IMR-90 (cell line): ENCODE data around the gene EIF2B4. TPM values are rescaled to one million over a fixed set of nuclear protein-coding genes. Genes with fewer than 3 reads are reported as not detected.

Experiments used
- ATAC-seq: fragments of 200-7000 bp; cut with Tn5 transposase; 2 replicates; pipeline ENCODE4 v1.9.1; 2020; ENCODE audit warnings: low read depth, mild to moderate bottlenecking, moderate library complexity
- BruUV-seq: library from RNA; stranded (reverse); fragments of 400-500 nt; replicated peaks from 2 replicates; lab custom pipeline; 2021; lab: Mats Ljungman, UMichigan
- CTCF ChIA-PET: fragments of 300-600 bp; formaldehyde crosslinking; extraction: SDS; loops from one replicate; lab custom pipeline; 2021; ENCODE audit warnings: antibody characterized with exemption; lab: Yijun Ruan, JAX
- POLR2A ChIA-PET: fragments of 300-600 bp; sonication (Branson Sonifier 250); formaldehyde crosslinking; loops from one replicate; lab custom pipeline; 2022; ENCODE audit warnings: antibody characterized with exemption; ENCODE audit not compliant: unreplicated experiment; lab: Charles Lee
- DNase-seq: peaks from one replicate; pipeline ENCODE4 v3.0.0; 2013
- H2AFZ ChIP-seq: replicated peaks from 2 replicates; pipeline ENCODE3; 2013; ENCODE audit warnings: low read length, mild to moderate bottlenecking; ENCODE audit not compliant: poor library complexity
- H2AK5ac ChIP-seq: 2 replicates; pipeline ENCODE4 v1.6.1; 2013; ENCODE audit warnings: low read depth, low read length, inconsistent platforms
- H2AK9ac ChIP-seq: replicated peaks from 2 replicates; pipeline ENCODE3; 2013; ENCODE audit warnings: mild to moderate bottlenecking, low read depth, low read length, moderate library complexity; ENCODE audit not compliant: poor library complexity
- H2BK120ac ChIP-seq: 2 replicates; pipeline ENCODE4 v1.6.1; 2013; ENCODE audit warnings: low read depth, low read length, inconsistent platforms
- H2BK15ac ChIP-seq: 3 replicates; pipeline ENCODE4 v1.6.1; 2013; ENCODE audit warnings: low read depth, low read length, inconsistent platforms
- H2BK20ac ChIP-seq: 2 replicates; pipeline ENCODE4 v1.6.1; 2013; ENCODE audit warnings: low read depth, mild to moderate bottlenecking, inconsistent platforms, low read length, moderate library complexity
- H2BK5ac ChIP-seq: 2 replicates; pipeline ENCODE4 v1.6.1; 2013; ENCODE audit warnings: mild to moderate bottlenecking, low read depth, low read length, inconsistent platforms; ENCODE audit not compliant: poor library complexity, severe bottlenecking
- H3K14ac ChIP-seq: replicated peaks from 2 replicates; pipeline ENCODE4 v1.6.1; 2013; ENCODE audit warnings: low read depth, low read length, inconsistent platforms
- H3K18ac ChIP-seq: 2 replicates; pipeline ENCODE4 v1.6.1; 2013; ENCODE audit warnings: low read depth, low read length, control low read depth
- H3K23ac ChIP-seq: 2 replicates; pipeline ENCODE4 v1.6.1; 2013; ENCODE audit warnings: low read depth, low read length, inconsistent platforms
- H3K27ac ChIP-seq: 2 replicates; pipeline ENCODE4 v1.5.1; 2013; ENCODE audit warnings: mild to moderate bottlenecking, control low read depth, low read length; ENCODE audit not compliant: insufficient read depth
- H3K27me3 ChIP-seq: 2 replicates; pipeline ENCODE4 v1.6.1; 2013; ENCODE audit warnings: low read length; ENCODE audit not compliant: control insufficient read depth, insufficient read depth
- H3K36me3 ChIP-seq: 2 replicates; pipeline ENCODE4 v1.6.1; 2013; ENCODE audit warnings: low read length, mixed read lengths; ENCODE audit not compliant: control insufficient read depth, insufficient read depth
- H3K4ac ChIP-seq: 2 replicates; pipeline ENCODE4 v1.6.1; 2013; ENCODE audit warnings: low read depth, low read length, inconsistent platforms
- H3K4me1 ChIP-seq: 2 replicates; pipeline ENCODE4 v1.6.1; 2013; ENCODE audit warnings: low read length, mixed read lengths; ENCODE audit not compliant: control insufficient read depth, insufficient read depth
- H3K4me2 ChIP-seq: 2 replicates; pipeline ENCODE4 v1.6.1; 2013; ENCODE audit warnings: low read depth, mild to moderate bottlenecking, control low read depth, low read length, moderate library complexity
- H3K4me3 ChIP-seq: 2 replicates; pipeline ENCODE4 v1.5.1; 2013; ENCODE audit warnings: low read depth, mild to moderate bottlenecking, control low read depth, low read length, moderate library complexity; ENCODE audit not compliant: insufficient read depth
- H3K56ac ChIP-seq: 2 replicates; pipeline ENCODE4 v1.6.1; 2013; ENCODE audit warnings: low read length, inconsistent platforms; ENCODE audit not compliant: insufficient read depth; ENCODE audit errors: extremely low read depth
- H3K79me1 ChIP-seq, 2 experiments: 2 replicates each; pipeline ENCODE4 v1.6.1; 2013; ENCODE audit warnings: low read length in 2 of 2, inconsistent platforms in 1 of 2, low read depth in 1 of 2
- H3K9ac ChIP-seq: 2 replicates; pipeline ENCODE4 v1.6.1; 2013; ENCODE audit warnings: low read depth, low read length, control low read depth
- H3K9me1 ChIP-seq: 2 replicates; pipeline ENCODE4 v1.6.1; 2013; ENCODE audit warnings: low read length, inconsistent platforms; ENCODE audit not compliant: insufficient read depth
- H3K9me3 ChIP-seq: 2 replicates; pipeline ENCODE4 v1.6.1; 2013; ENCODE audit warnings: low read length; ENCODE audit not compliant: control insufficient read depth, insufficient read depth
- H4K20me1 ChIP-seq: 2 replicates; pipeline ENCODE4 v1.6.1; 2013; ENCODE audit warnings: low read length, inconsistent platforms; ENCODE audit not compliant: insufficient read depth
- H4K5ac ChIP-seq: 2 replicates; pipeline ENCODE4 v1.6.1; 2013; ENCODE audit warnings: mild to moderate bottlenecking, low read depth, low read length, control low read depth
- H4K8ac ChIP-seq, 2 experiments: 2 replicates each; pipeline ENCODE4 v1.6.1; 2013; ENCODE audit warnings: low read depth in 2 of 2, low read length in 2 of 2, control low read depth in 1 of 2, inconsistent platforms in 1 of 2
- H4K91ac ChIP-seq: 2 replicates; pipeline ENCODE4 v1.6.1; 2013; ENCODE audit warnings: low read depth, low read length, inconsistent platforms; ENCODE audit not compliant: insufficient read depth
- BHLHE40 ChIP-seq: fragments of 150-350 bp; IDR thresholded peaks from 2 replicates; pipeline ENCODE4 v1.6.1; 2016; ENCODE audit warnings: mild to moderate bottlenecking, low read depth, low read length
- CEBPB ChIP-seq: IDR thresholded peaks from 2 replicates; pipeline ENCODE4 v1.6.1; 2012; ENCODE audit warnings: low read depth, low read length, improper control_type of control experiment
- CHD1 ChIP-seq: IDR thresholded peaks from 2 replicates; pipeline ENCODE4 v1.6.1; 2012; ENCODE audit warnings: low read depth, low read length, improper control_type of control experiment
- MAFK ChIP-seq: IDR thresholded peaks from 2 replicates; pipeline ENCODE4 v1.6.1; 2012; ENCODE audit warnings: low read depth, low read length, improper control_type of control experiment
- MAZ ChIP-seq: IDR thresholded peaks from 2 replicates; pipeline ENCODE4 v1.6.1; 2012; ENCODE audit warnings: low read depth, mild to moderate bottlenecking, low read length, improper control_type of control experiment, moderate library complexity, borderline replicate concordance
- MXI1 ChIP-seq: IDR thresholded peaks from 2 replicates; pipeline ENCODE4 v1.6.1; 2012; ENCODE audit warnings: low read depth, mild to moderate bottlenecking, low read length, moderate library complexity, borderline replicate concordance
- POLR2A ChIP-seq: IDR thresholded peaks from 2 replicates; pipeline ENCODE4 v1.6.1; 2012; ENCODE audit warnings: mild to moderate bottlenecking, low read depth, low read length
- RAD21 ChIP-seq: IDR thresholded peaks from 2 replicates; pipeline ENCODE4 v1.6.1; 2012; ENCODE audit warnings: low read length, improper control_type of control experiment
- RCOR1 ChIP-seq: IDR thresholded peaks from 2 replicates; pipeline ENCODE4 v1.6.1; 2012; ENCODE audit warnings: mild to moderate bottlenecking, low read length, improper control_type of control experiment; ENCODE audit not compliant: insufficient replicate concordance
- RFX5 ChIP-seq: IDR thresholded peaks from 2 replicates; pipeline ENCODE4 v1.8.0; 2012; ENCODE audit warnings: low read depth, mild to moderate bottlenecking, low read length, moderate library complexity
- WGBS, 2 experiments: methylation state at CpG; one replicate each; pipeline versions ENCODE4 v1.1.5 to v1.1.7; 2013; ENCODE audit warnings: missing lambda C conversion rate in 2 of 2; ENCODE audit not compliant: insufficient read length in 1 of 2; ENCODE audit errors: extremely low coverage in 2 of 2; 5-methylcytosine and 5-hydroxymethylcytosine counted together
- dilution Hi-C: fragments of 300-500 bp; cut with HindIII; formaldehyde crosslinking; loops from one replicate; pipeline ENCODE4 v1.14.3; 2018; ENCODE audit warnings: low sequenced_read_pairs; ENCODE audit not compliant: unreplicated experiment
- in situ Hi-C: fragments of 300-500 bp; cut with MboI; formaldehyde crosslinking; loops from 3 replicates; pipeline ENCODE4 v1.14.3; 2019; ENCODE audit warnings: low sequenced_read_pairs, inconsistent platforms, mixed read lengths
- intact Hi-C: fragments of 100-400 bp; cut with micrococcal nuclease; formaldehyde crosslinking; loops from 2 replicates; pipeline ENCODE4 v1.10.0; 2022
- polyA plus RNA-seq, 3 experiments: library from polyadenylated mRNA; depleted of rRNA; stranded (reverse); fragments of >200 nt; gene quantifications; 2 replicates each; pipeline ENCODE4 v1.2.3, GENCODE V29; 2012; ENCODE audit warnings: low replicate concordance in 1 of 3
- total RNA-seq: library from RNA; depleted of rRNA; stranded (reverse); fragments of >200 nt; gene quantifications from 2 replicates; pipeline ENCODE4 v1.2.3, GENCODE V29; 2012
- TF ChIP-seq, protein P1 (sequence below): conservative IDR thresholded peaks from 2 replicates; pipeline ENCODE4 v1.5.1; 2012; ENCODE audit warnings: mild to moderate bottlenecking, low read depth, low read length, improper control_type of control experiment
- TF ChIP-seq, protein P2 (sequence below): fragments of 150-350 bp; IDR thresholded peaks from 2 replicates; pipeline ENCODE4 v1.6.1; 2017; ENCODE audit warnings: mild to moderate bottlenecking, antibody characterized with exemption, low read length, low read depth

EIF2B4 gene
- total and polyA plus RNA-seq, 2 of the 4 experiments (the other 2 are of a cell fraction) = 40.3 to 47.9 TPM

DNA sequence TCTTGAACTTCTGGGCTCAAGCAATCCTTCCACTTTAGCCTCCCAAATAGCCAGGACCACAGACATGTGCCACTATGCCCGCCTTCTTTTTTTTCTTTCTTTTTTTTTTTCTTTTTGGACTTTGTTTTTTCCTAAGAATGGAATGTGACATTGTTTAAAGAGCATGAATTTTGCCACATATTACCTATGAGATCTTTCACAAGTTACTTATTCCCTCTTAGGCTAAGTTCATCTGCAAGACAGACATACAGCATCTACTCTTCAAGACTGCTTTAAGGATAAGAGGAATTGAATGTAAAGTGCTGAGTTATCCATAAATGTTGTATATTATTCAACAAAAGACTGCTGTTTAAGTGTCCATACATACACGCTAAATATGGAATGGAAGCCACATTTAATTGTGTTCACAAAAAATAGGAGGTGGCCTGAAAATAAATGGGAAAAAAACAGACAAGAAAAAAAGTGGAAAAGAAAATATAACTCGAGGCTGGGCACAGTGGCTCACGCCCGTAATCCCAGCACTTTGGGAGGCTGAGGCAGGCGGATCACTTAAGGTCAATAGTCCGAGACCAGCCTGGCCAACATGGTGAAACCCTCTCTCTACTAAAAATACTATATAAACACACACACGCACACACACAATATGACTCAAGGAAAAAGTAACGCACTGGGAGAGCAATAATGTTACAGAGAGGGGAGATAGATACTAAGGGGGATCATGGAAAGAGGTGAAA is 42.4 kb upstream of the EIF2B4 start:
- no peak overlapping the region for H3K23ac ChIP-seq
- no peak overlapping the region for H4K5ac ChIP-seq
- ATAC-seq (no peak), DNase-seq (no peak)
- no peak overlapping the region for H2BK20ac ChIP-seq
- H4K91ac ChIP-seq = no peak overlapping the region
- dilution Hi-C loops (no loop called here), in situ Hi-C loops (no loop called here), intact Hi-C loops (no loop called here)
- WGBS, 2 experiments = no CpG with 5 or more reads among the region's 9 CpGs
- H3K9me3 ChIP-seq = no peaks in the 10 kb centered on the region
- no peak overlapping the region for H3K4me2 ChIP-seq
- H3K18ac ChIP-seq = no peak overlapping the region
- no peak overlapping the region for H2AK5ac ChIP-seq
- peaks cover 0 to 14% of the 10 kb centered on the region in 2 experiments; a peak in 2 of 4 replicates for H3K79me1 ChIP-seq
- no peak overlapping the region for H2BK5ac ChIP-seq
- no peaks in the 10 kb centered on the region for H3K27me3 ChIP-seq
- no peak overlapping the region for H3K4ac ChIP-seq
- no peak overlapping the region for H2BK120ac ChIP-seq
- peaks cover 8% of the 10 kb centered on the region for H4K20me1 ChIP-seq
- BruUV-seq = no TSS peak
- no peak overlapping the region for H3K56ac ChIP-seq
- no peaks in the 10 kb centered on the region for H3K36me3 ChIP-seq
- H3K9ac ChIP-seq = no peak overlapping the region
- H3K27ac ChIP-seq = no peak overlapping the region
- H3K4me1 ChIP-seq = 0 out of 2 replicates have a peak, but pooled peaks cover under 1% of the 10 kb centered on the region
- no peak overlapping the region for H3K4me3 ChIP-seq
- ChIA-PET POLR2A (no interaction called here), CTCF (no interaction called here)
- H3K9me1 ChIP-seq = peaks cover 4% of the 10 kb centered on the region; the same call in 1 of the 2 replicates
- no peak overlapping the region for H2BK15ac ChIP-seq
- TF ChIP-seq, protein P1, sequence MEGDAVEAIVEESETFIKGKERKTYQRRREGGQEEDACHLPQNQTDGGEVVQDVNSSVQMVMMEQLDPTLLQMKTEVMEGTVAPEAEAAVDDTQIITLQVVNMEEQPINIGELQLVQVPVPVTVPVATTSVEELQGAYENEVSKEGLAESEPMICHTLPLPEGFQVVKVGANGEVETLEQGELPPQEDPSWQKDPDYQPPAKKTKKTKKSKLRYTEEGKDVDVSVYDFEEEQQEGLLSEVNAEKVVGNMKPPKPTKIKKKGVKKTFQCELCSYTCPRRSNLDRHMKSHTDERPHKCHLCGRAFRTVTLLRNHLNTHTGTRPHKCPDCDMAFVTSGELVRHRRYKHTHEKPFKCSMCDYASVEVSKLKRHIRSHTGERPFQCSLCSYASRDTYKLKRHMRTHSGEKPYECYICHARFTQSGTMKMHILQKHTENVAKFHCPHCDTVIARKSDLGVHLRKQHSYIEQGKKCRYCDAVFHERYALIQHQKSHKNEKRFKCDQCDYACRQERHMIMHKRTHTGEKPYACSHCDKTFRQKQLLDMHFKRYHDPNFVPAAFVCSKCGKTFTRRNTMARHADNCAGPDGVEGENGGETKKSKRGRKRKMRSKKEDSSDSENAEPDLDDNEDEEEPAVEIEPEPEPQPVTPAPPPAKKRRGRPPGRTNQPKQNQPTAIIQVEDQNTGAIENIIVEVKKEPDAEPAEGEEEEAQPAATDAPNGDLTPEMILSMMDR = no peak
- TF ChIP-seq POLR2A = no peak
- TF ChIP-seq, protein P2, sequence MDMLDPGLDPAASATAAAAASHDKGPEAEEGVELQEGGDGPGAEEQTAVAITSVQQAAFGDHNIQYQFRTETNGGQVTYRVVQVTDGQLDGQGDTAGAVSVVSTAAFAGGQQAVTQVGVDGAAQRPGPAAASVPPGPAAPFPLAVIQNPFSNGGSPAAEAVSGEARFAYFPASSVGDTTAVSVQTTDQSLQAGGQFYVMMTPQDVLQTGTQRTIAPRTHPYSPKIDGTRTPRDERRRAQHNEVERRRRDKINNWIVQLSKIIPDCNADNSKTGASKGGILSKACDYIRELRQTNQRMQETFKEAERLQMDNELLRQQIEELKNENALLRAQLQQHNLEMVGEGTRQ = no peak
- no peak for TF ChIP-seq RCOR1
- no peak for TF ChIP-seq CEBPB
- TF ChIP-seq MAZ = no peak
- no peak for TF ChIP-seq MAFK
- TF ChIP-seq BHLHE40 = no peak
- no peak for TF ChIP-seq CHD1
- TF ChIP-seq RAD21 = no peak
- TF ChIP-seq RFX5 = no peak
- TF ChIP-seq MXI1 = no peak
- H2AK9ac ChIP-seq = no peak overlapping the region
- H2AFZ ChIP-seq = no peak overlapping the region
- no peak overlapping the region for H3K14ac ChIP-seq
- H4K8ac ChIP-seq = no peak overlapping the region
